MM.1S (cell line): ENCODE measurements around the gene ASIC5.
"Not testable (repeated sequence)": the region's sequence is repeated elsewhere in the genome, so short reads cannot be mapped to it uniquely, and the experiment has no call there.

Experiments
- EZH2phosphoT487 ChIP-seq: fragments of 300-600 bp; sonication (generic); IDR thresholded peaks from 2 replicates; pipeline ENCODE4 v1.6.1; 2018; ENCODE audit warnings: antibody characterized with exemption, low read length
- TF ChIP-seq, protein P1 (sequence below): fragments of 300-600 bp; sonication (generic); IDR thresholded peaks from 2 replicates; pipeline ENCODE4 v1.5.1; 2016; ENCODE audit warnings: antibody characterized with exemption, low read length, mixed read lengths

DNA sequence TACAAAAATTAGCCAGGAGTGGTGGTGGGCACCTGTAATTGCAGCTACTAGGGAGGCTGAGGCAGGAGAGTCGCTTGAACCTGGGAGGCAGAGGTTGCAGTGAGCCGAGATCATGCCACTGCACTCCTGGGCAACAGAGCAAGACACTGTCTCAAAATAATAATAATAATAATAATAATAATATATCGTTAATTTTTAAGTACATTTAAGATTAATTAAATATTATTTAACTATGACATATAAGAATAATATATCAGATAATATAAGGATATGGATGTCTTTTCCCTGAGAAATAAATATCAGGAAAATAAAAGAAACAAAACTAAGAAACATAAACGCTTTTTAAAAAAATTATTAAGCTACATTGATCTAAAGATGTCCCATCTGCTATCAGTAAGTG, 68.5 kb downstream of the ASIC5 start:
- TF ChIP-seq, protein P1, sequence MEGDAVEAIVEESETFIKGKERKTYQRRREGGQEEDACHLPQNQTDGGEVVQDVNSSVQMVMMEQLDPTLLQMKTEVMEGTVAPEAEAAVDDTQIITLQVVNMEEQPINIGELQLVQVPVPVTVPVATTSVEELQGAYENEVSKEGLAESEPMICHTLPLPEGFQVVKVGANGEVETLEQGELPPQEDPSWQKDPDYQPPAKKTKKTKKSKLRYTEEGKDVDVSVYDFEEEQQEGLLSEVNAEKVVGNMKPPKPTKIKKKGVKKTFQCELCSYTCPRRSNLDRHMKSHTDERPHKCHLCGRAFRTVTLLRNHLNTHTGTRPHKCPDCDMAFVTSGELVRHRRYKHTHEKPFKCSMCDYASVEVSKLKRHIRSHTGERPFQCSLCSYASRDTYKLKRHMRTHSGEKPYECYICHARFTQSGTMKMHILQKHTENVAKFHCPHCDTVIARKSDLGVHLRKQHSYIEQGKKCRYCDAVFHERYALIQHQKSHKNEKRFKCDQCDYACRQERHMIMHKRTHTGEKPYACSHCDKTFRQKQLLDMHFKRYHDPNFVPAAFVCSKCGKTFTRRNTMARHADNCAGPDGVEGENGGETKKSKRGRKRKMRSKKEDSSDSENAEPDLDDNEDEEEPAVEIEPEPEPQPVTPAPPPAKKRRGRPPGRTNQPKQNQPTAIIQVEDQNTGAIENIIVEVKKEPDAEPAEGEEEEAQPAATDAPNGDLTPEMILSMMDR: not testable (repeated sequence)
- not testable (repeated sequence) for TF ChIP-seq EZH2phosphoT487
